Astrocyte (in vitro differentiated cells and primary cell): ENCODE results near the gene PDK3. TPM values are rescaled to one million over a fixed set of nuclear protein-coding genes. Genes with fewer than 3 reads are reported as not detected.

Experiments
- DNase-seq: peaks from one replicate; pipeline ENCODE4 v3.0.0-alpha.2; 2010; ENCODE audit warnings: low read depth
- FAIRE-seq: peaks from 2 replicates; lab custom pipeline; 2011; peaks lifted over from hg19 to GRCh38; lab: Jason Lieb, UNC
- H2AFZ ChIP-seq: 2 replicates; pipeline ENCODE4 v1.6.0; 2012; ENCODE audit warnings: low read depth, low read length, inconsistent platforms
- H3K27ac ChIP-seq: 2 replicates; pipeline ENCODE4 v1.5.1; 2011; ENCODE audit warnings: low read depth, low read length, inconsistent platforms
- H3K27me3 ChIP-seq: 2 replicates; pipeline ENCODE4 v1.6.0; 2011; ENCODE audit warnings: low read length, inconsistent platforms; ENCODE audit not compliant: insufficient read depth
- H3K36me3 ChIP-seq: 2 replicates; pipeline ENCODE4 v1.5.1; 2011; ENCODE audit warnings: low read length, inconsistent platforms; ENCODE audit not compliant: insufficient read depth
- H3K4me1 ChIP-seq: 2 replicates; pipeline ENCODE4 v1.5.1; 2011; ENCODE audit warnings: low read length, inconsistent platforms; ENCODE audit not compliant: insufficient read depth
- H3K4me2 ChIP-seq: 2 replicates; pipeline ENCODE4 v1.6.0; 2012; ENCODE audit warnings: low read length, inconsistent platforms
- H3K4me3 ChIP-seq: 2 replicates; pipeline ENCODE4 v1.5.1; 2011; ENCODE audit warnings: low read depth, mild to moderate bottlenecking, low read length, inconsistent platforms; ENCODE audit not compliant: insufficient read depth
- H3K79me2 ChIP-seq: 2 replicates; pipeline ENCODE4 v1.6.0; 2012; ENCODE audit warnings: mild to moderate bottlenecking, low read length, inconsistent platforms; ENCODE audit not compliant: insufficient read depth
- H3K9ac ChIP-seq: 2 replicates; pipeline ENCODE4 v1.6.0; 2012; ENCODE audit warnings: mild to moderate bottlenecking, low read length, inconsistent platforms
- H3K9me3 ChIP-seq: 2 replicates; pipeline ENCODE4 v1.5.1; 2012; ENCODE audit warnings: low read depth, mild to moderate bottlenecking, low read length, inconsistent platforms; ENCODE audit not compliant: insufficient read depth
- H4K20me1 ChIP-seq: 2 replicates; pipeline ENCODE4 v1.6.0; 2012; ENCODE audit warnings: low read length, inconsistent platforms; ENCODE audit not compliant: insufficient read depth
- H3K27ac Mint-ChIP-seq: one replicate; pipeline ENCODE4 v1.8.0; 2021; ENCODE audit warnings: mild to moderate bottlenecking, mixed read lengths; ENCODE audit not compliant: unreplicated experiment
- H3K27me3 Mint-ChIP-seq: one replicate; pipeline ENCODE4 v1.8.0; 2021; ENCODE audit warnings: low read depth, mixed read lengths; ENCODE audit not compliant: unreplicated experiment
- H3K36me3 Mint-ChIP-seq: one replicate; pipeline ENCODE4 v1.8.0; 2021; ENCODE audit warnings: low read depth, mixed read lengths; ENCODE audit not compliant: unreplicated experiment
- H3K4me1 Mint-ChIP-seq: one replicate; pipeline ENCODE4 v1.8.0; 2021; ENCODE audit warnings: low read depth, mixed read lengths; ENCODE audit not compliant: unreplicated experiment
- H3K4me3 Mint-ChIP-seq: one replicate; pipeline ENCODE4 v1.8.0; 2021; ENCODE audit warnings: mild to moderate bottlenecking, moderate library complexity, mixed read lengths; ENCODE audit not compliant: unreplicated experiment
- H3K9me3 Mint-ChIP-seq: one replicate; pipeline ENCODE4 v1.8.0; 2021; ENCODE audit warnings: mild to moderate bottlenecking, mixed read lengths; ENCODE audit not compliant: unreplicated experiment
- CTCF ChIP-seq: IDR thresholded peaks from 2 replicates; pipeline ENCODE4 v1.5.1; 2011; ENCODE audit warnings: low read depth, mild to moderate bottlenecking, inconsistent platforms, low read length, moderate library complexity; ENCODE audit not compliant: insufficient read depth
- EZH2 ChIP-seq: IDR thresholded peaks from 2 replicates; pipeline ENCODE4 v1.6.1; 2012; ENCODE audit warnings: mild to moderate bottlenecking, low read length, inconsistent platforms; ENCODE audit not compliant: insufficient read depth
- total RNA-seq: library from RNA; stranded (reverse); gene quantifications from 2 replicates; pipeline ENCODE4 v1.2.1, GENCODE V29; 2021

Gene PDK3
- total RNA-seq, 1 donor from 2014 or later, result 4.6 TPM

- Mint-ChIP-seq H3K36me3 (no peaks in the 10 kb centered on the region), H3K4me1 (no peaks in the 10 kb centered on the region), H3K4me3 (no peak overlapping the region), H3K27me3 (no peaks in the 10 kb centered on the region), H3K27ac (no peak overlapping the region), H3K9me3 (no peaks in the 10 kb centered on the region)
- H4K20me1 ChIP-seq, result no peaks in the 10 kb centered on the region
- FAIRE-seq (no peak), DNase-seq (no peak)
- H3K27me3 ChIP-seq, result no peaks in the 10 kb centered on the region
- H3K79me2 ChIP-seq, result no peaks in the 10 kb centered on the region
- H3K36me3 ChIP-seq, result no peaks in the 10 kb centered on the region
- no peak overlapping the region for H2AFZ ChIP-seq
- no peak for TF ChIP-seq EZH2
- TF ChIP-seq CTCF, result no peak
- H3K9me3 ChIP-seq, result no peaks in the 10 kb centered on the region
- no peak overlapping the region for H3K27ac ChIP-seq
- no peaks in the 10 kb centered on the region for H3K4me1 ChIP-seq
- H3K9ac ChIP-seq, result no peak overlapping the region
- H3K4me2 ChIP-seq, result no peak overlapping the region
- H3K4me3 ChIP-seq, result no peak overlapping the region
Observed at GRCh38 chrX:24567169-24567568, 102.1 kb downstream of the PDK3 start.

- Mint-ChIP-seq H3K4me3 (no peak overlapping the region), H3K27ac (no peak overlapping the region), H3K4me1 (no peaks in the 10 kb centered on the region), H3K36me3 (no peaks in the 10 kb centered on the region), H3K9me3 (no peaks in the 10 kb centered on the region), H3K27me3 (no peaks in the 10 kb centered on the region)
- Histone ChIP-seq H4K20me1 (no peaks in the 10 kb centered on the region), H3K27me3 (no peaks in the 10 kb centered on the region), H3K36me3 (no peaks in the 10 kb centered on the region), H3K4me1 (no peaks in the 10 kb centered on the region), H3K79me2 (no peaks in the 10 kb centered on the region), H3K9me3 (no peaks in the 10 kb centered on the region), H3K9ac (no peak overlapping the region), H3K4me2 (no peak overlapping the region), H2AFZ (no peak overlapping the region), H3K4me3 (no peak overlapping the region), H3K27ac (no peak overlapping the region)
- no peak for DNase-seq
- no peak for TF ChIP-seq CTCF
- no peak for TF ChIP-seq EZH2
- FAIRE-seq, result no peak
Observed at GRCh38 chrX:24574743-24575142, 109.7 kb downstream of the PDK3 start.

- Histone ChIP-seq H3K9me3 (no peaks in the 10 kb centered on the region), H4K20me1 (no peaks in the 10 kb centered on the region), H3K4me3 (no peak overlapping the region), H3K27ac (no peak overlapping the region), H3K4me1 (no peaks in the 10 kb centered on the region), H3K4me2 (no peak overlapping the region), H3K36me3 (no peaks in the 10 kb centered on the region), H3K27me3 (no peaks in the 10 kb centered on the region), H3K9ac (no peak overlapping the region), H2AFZ (no peak overlapping the region), H3K79me2 (no peaks in the 10 kb centered on the region)
- H3K9me3 Mint-ChIP-seq, result no peaks in the 10 kb centered on the region
- no peaks in the 10 kb centered on the region for H3K36me3 Mint-ChIP-seq
- no peak overlapping the region for H3K27ac Mint-ChIP-seq
- no peak for TF ChIP-seq EZH2
- TF ChIP-seq CTCF, result no peak
- no peaks in the 10 kb centered on the region for H3K4me1 Mint-ChIP-seq
- no peak overlapping the region for H3K4me3 Mint-ChIP-seq
- FAIRE-seq (no peak), DNase-seq (no peak)
- no peaks in the 10 kb centered on the region for H3K27me3 Mint-ChIP-seq
Observed at GRCh38 chrX:24575496-24575895, 110.4 kb downstream of the PDK3 start.
